Right atrium auricular region (tissue), 2 donors: Measurements from ENCODE around the gene SEMA4D. TPM values are rescaled to one million over a fixed set of nuclear protein-coding genes. Genes with fewer than 3 reads are reported as not detected.

Experiments
- DNase-seq: peaks from one replicate; pipeline ENCODE4 v3.0.0-alpha.2; 2019; ENCODE audit warnings: low spot score
- H3K27ac ChIP-seq, 2 donors: fragments of 200-600 bp; sonication (generic); 1 replicate in 1 of 2; 2 replicates in 1 of 2; pipeline ENCODE4 v1.5.1; 2016 to 2019
- H3K27me3 ChIP-seq, 2 donors: fragments of 200-600 bp; sonication (generic); one replicate each; pipeline versions ENCODE4 v1.5.1 to v1.6.0; 2017 to 2019
- H3K36me3 ChIP-seq: fragments of 200-600 bp; sonication (generic); one replicate; pipeline ENCODE4 v1.5.1; 2016
- H3K4me1 ChIP-seq, 2 donors: fragments of 200-600 bp; sonication (generic); one replicate each; pipeline versions ENCODE4 v1.5.1 to v1.6.0; 2017 to 2019
- H3K4me3 ChIP-seq, 2 donors: fragments of 200-600 bp; sonication (generic); 1 replicate in 1 of 2; 2 replicates in 1 of 2; pipeline ENCODE4 v1.5.1; 2017 to 2019; ENCODE audit warnings: mild to moderate bottlenecking in 1 of 2, moderate library complexity in 1 of 2
- H3K9me3 ChIP-seq, 2 donors: fragments of 200-600 bp; sonication (generic); one replicate each; pipeline ENCODE4 v1.5.1; 2019
- CTCF ChIP-seq, 2 donors: fragments of 200-600 bp; sonication (generic); IDR thresholded peaks; one replicate each; pipeline ENCODE4 v1.5.1; 2019; ENCODE audit warnings: antibody characterized with exemption in 2 of 2
- total RNA-seq, 2 donors: library from RNA; depleted of rRNA; stranded (reverse); fragments of >200 nt; gene quantifications; one replicate each; pipeline ENCODE4 v1.1.0, GENCODE V29; 2016

Gene SEMA4D
- total RNA-seq, 2 donors from 2014 or later: 14.6 to 22.1 TPM

GRCh38 chr9:89446961-89447310 is 51.0 kb downstream of the SEMA4D start:
- Histone ChIP-seq H3K4me1 (peaks cover 0 to 15% of the 10 kb centered on the region in 2 donors), H3K36me3 (no peaks in the 10 kb centered on the region), H3K9me3 (no peaks in the 10 kb centered on the region), H3K27ac (no peak overlapping the region), H3K27me3 (no peaks in the 10 kb centered on the region), H3K4me3 (no peak overlapping the region)
- TF ChIP-seq CTCF (IDR thresholded peaks at IDR 0.05): no peak
- DNase-seq: no peak

GRCh38 chr9:89446261-89446960 is 51.5 kb downstream of the SEMA4D start:
- TF ChIP-seq CTCF (IDR thresholded peaks at IDR 0.05): no peak
- H3K27ac ChIP-seq: no peak overlapping the region
- DNase-seq: no peak
- H3K9me3 ChIP-seq: no peaks in the 10 kb centered on the region
- peaks cover 0 to 20% of the 10 kb centered on the region in 2 donors for H3K4me1 ChIP-seq
- no peaks in the 10 kb centered on the region for H3K36me3 ChIP-seq
- H3K4me3 ChIP-seq: no peak overlapping the region
- H3K27me3 ChIP-seq: no peaks in the 10 kb centered on the region

- no peak for DNase-seq
- H3K27ac ChIP-seq: no peak overlapping the region
Measured at GRCh38 chr9:89445801-89446251, 52.1 kb downstream of the SEMA4D start.

GRCh38 chr9:89444925-89445765 is 52.8 kb downstream of the SEMA4D start:
- no peaks in the 10 kb centered on the region for H3K36me3 ChIP-seq
- H3K4me3 ChIP-seq: no peak overlapping the region
- TF ChIP-seq CTCF (IDR thresholded peaks at IDR 0.05): no peak
- no peak for DNase-seq
- no peaks in the 10 kb centered on the region for H3K9me3 ChIP-seq
- H3K27me3 ChIP-seq: no peaks in the 10 kb centered on the region
- H3K27ac ChIP-seq: no peak overlapping the region
- peaks cover 0 to 32% of the 10 kb centered on the region in 2 donors for H3K4me1 ChIP-seq

More at GRCh38 chr9:89445801-89446251, 52.1 kb downstream of the SEMA4D start:
- H3K36me3 ChIP-seq: no peaks in the 10 kb centered on the region
- no peaks in the 10 kb centered on the region for H3K9me3 ChIP-seq
- H3K4me1 ChIP-seq: peaks cover 0 to 25% of the 10 kb centered on the region in 2 donors
- H3K4me3 ChIP-seq: no peak overlapping the region
- TF ChIP-seq CTCF (IDR thresholded peaks at IDR 0.05): no peak
- no peaks in the 10 kb centered on the region for H3K27me3 ChIP-seq

GRCh38 chr9:89444274-89444673 is 53.6 kb downstream of the SEMA4D start:
- no peak for DNase-seq
- H3K4me1 ChIP-seq: peaks cover 0 to 36% of the 10 kb centered on the region in 2 donors
- no peak overlapping the region for H3K4me3 ChIP-seq
- no peak overlapping the region for H3K27ac ChIP-seq
- no peaks in the 10 kb centered on the region for H3K27me3 ChIP-seq
- no peaks in the 10 kb centered on the region for H3K9me3 ChIP-seq
- TF ChIP-seq CTCF (IDR thresholded peaks at IDR 0.05): no peak
- H3K36me3 ChIP-seq: no peaks in the 10 kb centered on the region
